HEK293T (cell line): ENCODE data around the gene EIF3F.

Source experiments
- CTCF ChIA-PET: fragments of 350-600 bp; formaldehyde crosslinking; extraction: SDS; loops from one replicate; lab custom pipeline; 2021; ENCODE audit warnings: antibody characterized with exemption, inconsistent platforms; lab: Yijun Ruan, JAX
- POLR2A ChIA-PET: fragments of 350-600 bp; formaldehyde crosslinking; extraction: SDS; loops from one replicate; lab custom pipeline; 2020; ENCODE audit warnings: antibody characterized with exemption, inconsistent platforms; lab: Yijun Ruan, JAX
- DNase-seq: peaks from one replicate; pipeline ENCODE4 v3.0.0; 2012; ENCODE audit warnings: mixed read lengths; ENCODE audit errors: extremely low spot score
- ARNT ChIP-seq: fragments of 450-650 bp; IDR thresholded peaks from 2 replicates; pipeline ENCODE4 v1.6.1; 2017; ENCODE audit warnings: mild to moderate bottlenecking
- BHLHE40 ChIP-seq: fragments of 450-650 bp; IDR thresholded peaks from 2 replicates; pipeline ENCODE4 v1.6.1; 2016; ENCODE audit warnings: mild to moderate bottlenecking, moderate library complexity, borderline replicate concordance
- CTBP1 ChIP-seq: fragments of 450-650 bp; IDR thresholded peaks from 2 replicates; pipeline ENCODE4 v1.6.1; 2016; ENCODE audit warnings: borderline replicate concordance
- ELF4 ChIP-seq: fragments of 450-650 bp; IDR thresholded peaks from 2 replicates; pipeline ENCODE4 v1.6.1; 2017; ENCODE audit warnings: antibody characterized with exemption
- FOXA1 ChIP-seq: fragments of 450-650 bp; IDR thresholded peaks from 2 replicates; pipeline ENCODE4 v1.6.1; 2016; ENCODE audit warnings: mild to moderate bottlenecking
- FOXK2 ChIP-seq: fragments of 450-650 bp; IDR thresholded peaks from 2 replicates; pipeline ENCODE4 v1.6.1; 2016; ENCODE audit warnings: mild to moderate bottlenecking
- FOXM1 ChIP-seq: fragments of 450-650 bp; IDR thresholded peaks from 2 replicates; pipeline ENCODE4 v1.6.1; 2017; ENCODE audit warnings: mild to moderate bottlenecking, borderline replicate concordance
- HDGF ChIP-seq: fragments of 450-650 bp; IDR thresholded peaks from 2 replicates; pipeline ENCODE4 v1.6.1; 2017; ENCODE audit warnings: antibody characterized with exemption, borderline replicate concordance
- L3MBTL2 ChIP-seq: fragments of 450-650 bp; conservative IDR thresholded peaks from 2 replicates; pipeline ENCODE4 v1.6.1; 2016; ENCODE audit warnings: mild to moderate bottlenecking
- LEF1 ChIP-seq: fragments of 450-650 bp; IDR thresholded peaks from 2 replicates; pipeline ENCODE4 v1.6.1; 2017; ENCODE audit warnings: mild to moderate bottlenecking, borderline replicate concordance
- NFRKB ChIP-seq: fragments of 450-650 bp; IDR thresholded peaks from 2 replicates; pipeline ENCODE4 v1.6.1; 2016; ENCODE audit warnings: mild to moderate bottlenecking, moderate library complexity
- PKNOX1 ChIP-seq: fragments of 450-650 bp; IDR thresholded peaks from 2 replicates; pipeline ENCODE4 v1.6.1; 2016
- SP1 ChIP-seq: fragments of 450-650 bp; IDR thresholded peaks from 2 replicates; pipeline ENCODE4 v1.6.1; 2017
- SUZ12 ChIP-seq: fragments of 450-650 bp; IDR thresholded peaks from 2 replicates; pipeline ENCODE4 v1.6.1; 2016; ENCODE audit warnings: mild to moderate bottlenecking
- TARDBP ChIP-seq: fragments of 450-650 bp; IDR thresholded peaks from 2 replicates; pipeline ENCODE4 v1.6.1; 2016
- ZNF384 ChIP-seq: fragments of 450-650 bp; IDR thresholded peaks from 2 replicates; pipeline ENCODE4 v1.6.1; 2016

Gene EIF3F

GRCh38 chr11:8041576-8041975 lies 54.4 kb downstream of the EIF3F start:
- ChIA-PET CTCF (no interaction called here), POLR2A (no interaction called here)
- no peak for DNase-seq
- no peak for TF ChIP-seq L3MBTL2
- no peak for TF ChIP-seq SUZ12
- TF ChIP-seq SP1 = no peak
- no peak for TF ChIP-seq HDGF
- TF ChIP-seq ZNF384 = no peak
- no peak for TF ChIP-seq FOXA1
- no peak for TF ChIP-seq ELF4
- TF ChIP-seq FOXK2 = no peak
- no peak for TF ChIP-seq PKNOX1
- TF ChIP-seq CTBP1 = no peak
- no peak for TF ChIP-seq ARNT
- no peak for TF ChIP-seq LEF1
- no peak for TF ChIP-seq TARDBP
- TF ChIP-seq FOXM1 = no peak
- no peak for TF ChIP-seq NFRKB
- TF ChIP-seq BHLHE40 = no peak

GRCh38 chr11:8043756-8044155 lies 56.6 kb downstream of the EIF3F start:
- ChIA-PET CTCF (interaction anchor here (0.7 kb wide), 1 partner anchor 10 kb away, joined by 3 read pairs; no protein-coding TSS in a partner anchor), POLR2A (no interaction called here)
- no peak for TF ChIP-seq ELF4
- no peak for TF ChIP-seq LEF1
- no peak for TF ChIP-seq SUZ12
- no peak for TF ChIP-seq BHLHE40
- TF ChIP-seq ZNF384 = no peak
- TF ChIP-seq PKNOX1 = no peak
- TF ChIP-seq FOXM1 = no peak
- TF ChIP-seq FOXA1 = no peak
- TF ChIP-seq ARNT = no peak
- no peak for TF ChIP-seq NFRKB
- no peak for TF ChIP-seq SP1
- TF ChIP-seq L3MBTL2 = no peak
- TF ChIP-seq CTBP1 = no peak
- no peak for TF ChIP-seq FOXK2
- no peak for TF ChIP-seq TARDBP
- TF ChIP-seq HDGF = no peak
- no peak for DNase-seq

- no peak for TF ChIP-seq HDGF
- no peak for DNase-seq
- ChIA-PET CTCF (no interaction called here), POLR2A (no interaction called here)
Measured at GRCh38 chr11:8045839-8046238, 58.7 kb downstream of the EIF3F start.

- TF ChIP-seq ARNT (no peak), NFRKB (no peak), FOXA1 (no peak), ZNF384 (no peak), SUZ12 (no peak), CTBP1 (no peak), L3MBTL2 (no peak), SP1 (no peak), BHLHE40 (no peak), HDGF (no peak), ELF4 (no peak), TARDBP (no peak), PKNOX1 (no peak), FOXK2 (no peak), LEF1 (no peak), FOXM1 (no peak)
- ChIA-PET CTCF (no interaction called here), POLR2A (no interaction called here)
- DNase-seq = no peak
Measured at GRCh38 chr11:8047382-8047781, 60.2 kb downstream of the EIF3F start.

GRCh38 chr11:8049084-8049483 lies 61.9 kb downstream of the EIF3F start:
- CTCF ChIA-PET = interaction anchor here (0.9 kb wide), 1 partner anchor 50 kb away, joined by 4 read pairs; no protein-coding TSS in a partner anchor
- DNase-seq = no peak
- TF ChIP-seq NFRKB (no peak), FOXA1 (no peak), FOXM1 (no peak), TARDBP (no peak), L3MBTL2 (no peak), LEF1 (no peak), BHLHE40 (no peak), CTBP1 (no peak), ZNF384 (no peak), ELF4 (no peak), SUZ12 (no peak), HDGF (no peak), ARNT (no peak), PKNOX1 (no peak), FOXK2 (no peak), SP1 (no peak)
- POLR2A ChIA-PET = no interaction called here
